ENCODE measurements around the gene VAV3. TPM values are rescaled to one million over a fixed set of nuclear protein-coding genes. Genes with fewer than 3 reads are reported as not detected.

VAV3 gene
- total and polyA plus RNA-seq, 2 donors = 7.9 to 15.8 TPM

DNA sequence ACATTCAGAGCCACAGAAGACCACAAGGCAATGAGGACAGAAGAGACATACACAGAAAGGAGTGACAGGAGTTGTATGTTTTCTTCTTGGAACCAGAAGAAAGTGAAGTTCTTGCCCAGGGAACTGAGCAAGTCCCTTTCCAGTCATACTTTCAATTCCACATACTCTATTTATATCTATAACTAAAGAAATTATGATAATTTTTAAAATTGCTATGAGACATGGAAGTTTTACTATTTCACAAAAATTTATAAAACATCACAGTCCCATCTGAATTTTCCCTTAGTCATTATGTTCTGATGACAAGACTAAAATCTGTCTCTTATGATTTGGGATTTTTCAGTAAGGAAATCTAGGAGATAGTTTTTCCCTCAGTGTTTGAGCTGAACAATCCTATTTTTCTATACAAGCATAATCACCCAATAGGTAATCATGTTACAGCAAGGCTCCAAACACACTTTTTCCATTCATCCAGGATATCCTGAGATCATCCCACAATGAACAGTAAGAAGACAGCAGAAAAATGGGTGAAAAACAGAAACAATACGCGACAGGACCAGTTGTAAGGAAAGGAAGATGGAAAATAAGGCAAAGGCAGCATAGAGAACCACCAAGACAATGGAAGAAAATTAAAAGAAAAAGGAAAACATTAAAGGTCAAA lies 154.6 kb downstream of the VAV3 start:
- no peak for DNase-seq (ENCODE audit: low read depth in 6 of 9, low spot score in 9 of 9)
- H3K36me3 ChIP-seq (ENCODE audit: control insufficient read depth in 2 of 2, insufficient read depth in 2 of 2, low read length in 1 of 2) = no peaks in the 10 kb centered on the region

DNA sequence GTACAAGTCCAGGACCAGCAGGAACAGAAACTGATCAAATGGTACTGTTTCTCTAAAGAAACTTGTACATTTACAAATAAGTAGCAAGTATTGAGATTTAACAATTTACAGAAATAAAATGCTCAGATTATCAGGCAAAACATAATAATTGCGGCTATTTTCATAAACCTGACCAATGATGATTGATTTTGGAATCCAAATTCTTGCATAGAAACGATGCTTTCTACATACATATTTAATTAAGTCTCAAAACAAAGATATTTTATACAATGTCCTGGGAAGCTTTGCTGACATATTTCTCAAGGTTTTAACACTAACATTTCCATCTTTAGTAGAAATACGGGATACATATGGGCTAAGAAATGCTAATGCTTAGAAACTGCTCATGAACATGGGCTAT lies 157.1 kb downstream of the VAV3 start:
- H3K27ac ChIP-seq (ENCODE audit: low read depth in 1 of 2, low read length in 1 of 2) = no peak overlapping the region
- DNase-seq (ENCODE audit: low read depth in 6 of 9, low spot score in 9 of 9) = no peak
- no peak overlapping the region for H3K4me3 ChIP-seq (ENCODE audit: low read length in 2 of 2)
- H3K4me1 ChIP-seq (ENCODE audit: control insufficient read depth in 2 of 2, insufficient read depth in 2 of 2, low read length in 2 of 2) = peaks cover 6 to 11% of the 10 kb centered on the region in 2 donors
- no peaks in the 10 kb centered on the region for H3K27me3 ChIP-seq (ENCODE audit: control insufficient read depth in 2 of 2, insufficient read depth in 1 of 2, low read length in 1 of 2)
- no peaks in the 10 kb centered on the region for H3K36me3 ChIP-seq (ENCODE audit: control insufficient read depth in 2 of 2, insufficient read depth in 2 of 2, low read length in 1 of 2)
- no peaks in the 10 kb centered on the region for H3K9me3 ChIP-seq (ENCODE audit: control insufficient read depth in 2 of 2, insufficient read depth in 1 of 2, low read length in 1 of 2)
- 97% methylated on average over 3 of the region's 3 CpGs for WGBS

More for the DNA sequence above, 154.6 kb downstream of the VAV3 start:
- no peak overlapping the region for H3K27ac ChIP-seq (ENCODE audit: low read depth in 1 of 2, low read length in 1 of 2)
- peaks cover 6 to 11% of the 10 kb centered on the region in 2 donors for H3K4me1 ChIP-seq (ENCODE audit: control insufficient read depth in 2 of 2, insufficient read depth in 2 of 2, low read length in 2 of 2)
- H3K4me3 ChIP-seq (ENCODE audit: low read length in 2 of 2) = no peak overlapping the region
- no peaks in the 10 kb centered on the region for H3K9me3 ChIP-seq (ENCODE audit: control insufficient read depth in 2 of 2, insufficient read depth in 1 of 2, low read length in 1 of 2)
- H3K27me3 ChIP-seq (ENCODE audit: control insufficient read depth in 2 of 2, insufficient read depth in 1 of 2, low read length in 1 of 2) = no peaks in the 10 kb centered on the region
- 98% methylated on average over 2 of the region's 2 CpGs for WGBS

DNA sequence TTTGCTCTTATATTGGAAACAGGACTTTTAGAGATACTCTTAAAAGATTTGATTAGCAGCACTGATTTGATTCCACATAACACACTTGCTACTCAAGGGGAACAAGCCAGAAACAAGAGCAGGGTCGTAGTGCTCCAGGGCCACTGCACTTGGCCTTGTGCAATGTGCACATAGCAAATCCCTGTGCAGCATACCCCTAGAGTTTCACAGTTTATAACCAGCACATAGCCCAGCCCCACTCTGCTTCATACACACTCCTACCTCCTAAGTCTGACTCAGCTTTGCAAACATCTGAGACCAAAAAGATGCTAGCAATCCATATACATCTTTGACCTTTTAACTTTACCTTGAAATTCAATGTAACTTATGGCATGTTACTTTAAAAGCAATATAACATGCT lies 157.6 kb downstream of the VAV3 start:
- no peaks in the 10 kb centered on the region for H3K9me3 ChIP-seq (ENCODE audit: control insufficient read depth in 2 of 2, insufficient read depth in 1 of 2, low read length in 1 of 2)
- 89% methylated on average over 1 of the region's 1 CpG for WGBS
- peaks cover 6 to 11% of the 10 kb centered on the region in 2 donors for H3K4me1 ChIP-seq (ENCODE audit: control insufficient read depth in 2 of 2, insufficient read depth in 2 of 2, low read length in 2 of 2)
- no peak overlapping the region for H3K4me3 ChIP-seq (ENCODE audit: low read length in 2 of 2)
- H3K36me3 ChIP-seq (ENCODE audit: control insufficient read depth in 2 of 2, insufficient read depth in 2 of 2, low read length in 1 of 2) = no peaks in the 10 kb centered on the region
- no peak overlapping the region for H3K27ac ChIP-seq (ENCODE audit: low read depth in 1 of 2, low read length in 1 of 2)
- no peaks in the 10 kb centered on the region for H3K27me3 ChIP-seq (ENCODE audit: control insufficient read depth in 2 of 2, insufficient read depth in 1 of 2, low read length in 1 of 2)
- DNase-seq (ENCODE audit: low read depth in 6 of 9, low spot score in 9 of 9) = no peak

DNA sequence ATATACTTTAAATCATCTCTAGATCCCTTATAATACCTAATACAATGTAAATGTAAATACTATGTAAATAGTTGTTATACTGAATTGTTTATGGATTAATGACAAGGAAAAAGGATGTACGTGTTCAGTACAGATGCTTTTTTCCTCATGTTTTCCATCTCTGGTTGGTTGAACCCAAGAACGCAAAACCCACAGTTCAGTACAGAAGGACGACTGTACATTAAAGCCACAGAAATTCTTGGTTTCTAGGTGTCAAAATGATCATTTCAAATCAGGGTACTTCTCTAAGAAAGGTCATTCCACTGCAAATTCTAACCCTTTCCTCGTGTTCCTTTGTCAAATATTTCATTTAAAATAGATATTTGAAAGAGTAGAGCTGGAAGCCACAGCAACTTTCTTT lies 158.1 kb downstream of the VAV3 start:
- Histone ChIP-seq H3K9me3 (ENCODE audit: control insufficient read depth in 2 of 2, insufficient read depth in 1 of 2, low read length in 1 of 2) (no peaks in the 10 kb centered on the region), H3K4me3 (ENCODE audit: low read length in 2 of 2) (no peak overlapping the region), H3K36me3 (ENCODE audit: control insufficient read depth in 2 of 2, insufficient read depth in 2 of 2, low read length in 1 of 2) (no peaks in the 10 kb centered on the region), H3K27ac (ENCODE audit: low read depth in 1 of 2, low read length in 1 of 2) (no peak overlapping the region), H3K4me1 (ENCODE audit: control insufficient read depth in 2 of 2, insufficient read depth in 2 of 2, low read length in 2 of 2) (peaks cover 6 to 11% of the 10 kb centered on the region in 2 donors), H3K27me3 (ENCODE audit: control insufficient read depth in 2 of 2, insufficient read depth in 1 of 2, low read length in 1 of 2) (no peaks in the 10 kb centered on the region)
- WGBS = 98% methylated on average over 4 of the region's 4 CpGs
- no peak for DNase-seq (ENCODE audit: low read depth in 6 of 9, low spot score in 9 of 9)

DNA sequence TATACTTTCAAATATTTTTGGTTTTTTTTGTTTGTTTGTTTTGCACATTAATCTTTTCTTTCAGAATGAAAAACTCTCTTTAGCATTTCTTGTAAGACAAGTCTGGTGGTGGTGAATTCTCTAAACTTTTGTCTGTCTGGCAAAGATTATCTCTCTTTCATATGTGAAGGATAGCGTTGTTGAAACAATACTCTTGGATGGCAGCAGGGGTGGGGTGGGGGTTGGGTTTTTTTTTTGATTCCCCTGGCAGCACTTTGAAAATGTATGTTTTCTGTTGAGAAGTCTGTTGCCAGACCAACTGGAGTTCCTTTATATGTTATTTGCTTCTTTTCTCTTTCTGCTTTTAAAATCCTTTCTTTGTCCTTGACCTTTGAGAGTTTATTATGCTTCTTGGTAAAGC lies 160.2 kb downstream of the VAV3 start:
- WGBS = 36% methylated on average over 1 of the region's 1 CpG
- peak in 1 of 9 donors; percentile 60 for DNase-seq (ENCODE audit: low read depth in 6 of 9, low spot score in 9 of 9)
- no peaks in the 10 kb centered on the region for H3K27me3 ChIP-seq (ENCODE audit: control insufficient read depth in 2 of 2, insufficient read depth in 1 of 2, low read length in 1 of 2)
- peaks cover 6 to 11% of the 10 kb centered on the region in 2 donors for H3K4me1 ChIP-seq (ENCODE audit: control insufficient read depth in 2 of 2, insufficient read depth in 2 of 2, low read length in 2 of 2)
- H3K9me3 ChIP-seq (ENCODE audit: control insufficient read depth in 2 of 2, insufficient read depth in 1 of 2, low read length in 1 of 2) = no peaks in the 10 kb centered on the region
- H3K27ac ChIP-seq (ENCODE audit: low read depth in 1 of 2, low read length in 1 of 2) = peak overlapping the region in 1 of 2 donors; percentile 21
- peak overlapping the region in 1 of 2 donors; percentile 1 for H3K4me3 ChIP-seq (ENCODE audit: low read length in 2 of 2)
- H3K36me3 ChIP-seq (ENCODE audit: control insufficient read depth in 2 of 2, insufficient read depth in 2 of 2, low read length in 1 of 2) = no peaks in the 10 kb centered on the region

DNA sequence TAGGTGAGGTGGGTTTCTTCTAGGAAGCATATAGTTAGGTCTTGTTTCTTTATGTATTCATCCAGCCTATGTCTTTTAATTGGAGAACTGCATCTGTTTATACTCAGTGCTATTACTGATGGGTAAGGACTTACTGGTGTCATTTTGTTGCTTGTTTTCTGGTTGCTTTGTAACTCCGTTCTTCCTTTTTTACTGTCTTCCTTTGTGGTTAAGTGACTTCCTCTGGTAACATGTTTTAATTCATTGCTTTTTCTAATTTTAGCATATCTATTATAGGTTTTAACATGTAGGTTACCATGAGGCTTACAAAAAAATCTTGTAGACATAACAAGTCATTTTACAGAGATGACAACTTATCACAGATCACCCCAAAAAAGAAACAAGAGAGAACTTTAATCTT lies 160.8 kb downstream of the VAV3 start:
- Histone ChIP-seq H3K4me3 (ENCODE audit: low read length in 2 of 2) (no peak overlapping the region), H3K36me3 (ENCODE audit: control insufficient read depth in 2 of 2, insufficient read depth in 2 of 2, low read length in 1 of 2) (no peaks in the 10 kb centered on the region), H3K27me3 (ENCODE audit: control insufficient read depth in 2 of 2, insufficient read depth in 1 of 2, low read length in 1 of 2) (no peaks in the 10 kb centered on the region), H3K27ac (ENCODE audit: low read depth in 1 of 2, low read length in 1 of 2) (peak overlapping the region in 1 of 2 donors; percentile 21), H3K9me3 (ENCODE audit: control insufficient read depth in 2 of 2, insufficient read depth in 1 of 2, low read length in 1 of 2) (no peaks in the 10 kb centered on the region), H3K4me1 (ENCODE audit: control insufficient read depth in 2 of 2, insufficient read depth in 2 of 2, low read length in 2 of 2) (peaks cover 6 to 11% of the 10 kb centered on the region in 2 donors)
- WGBS = 1% methylated on average over 1 of the region's 1 CpG
- peak in 4 of 9 donors; percentile 37 to 77 (median 54) for DNase-seq (ENCODE audit: low read depth in 6 of 9, low spot score in 9 of 9)

DNA sequence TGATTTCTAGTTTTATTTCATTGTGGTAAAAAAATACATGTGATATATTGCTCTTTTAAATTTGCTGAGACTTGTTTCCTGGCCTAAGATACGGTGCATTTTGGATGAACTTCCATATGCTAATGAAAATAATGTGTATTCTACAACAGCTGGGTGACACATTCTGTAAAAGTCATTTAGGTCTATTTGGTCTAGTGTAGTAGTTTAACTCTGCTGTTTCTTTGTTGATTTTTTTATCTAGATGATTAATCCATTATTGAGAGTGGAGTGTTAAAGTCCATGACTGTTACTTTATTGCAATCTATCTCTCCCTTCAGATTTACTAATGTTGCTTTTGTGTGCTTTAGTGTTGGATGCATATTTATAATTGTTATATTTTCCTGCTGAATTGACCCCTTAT lies 161.4 kb downstream of the VAV3 start:
- Histone ChIP-seq H3K27ac (ENCODE audit: low read depth in 1 of 2, low read length in 1 of 2) (no peak overlapping the region), H3K36me3 (ENCODE audit: control insufficient read depth in 2 of 2, insufficient read depth in 2 of 2, low read length in 1 of 2) (no peaks in the 10 kb centered on the region), H3K4me1 (ENCODE audit: control insufficient read depth in 2 of 2, insufficient read depth in 2 of 2, low read length in 2 of 2) (peaks cover 6 to 11% of the 10 kb centered on the region in 2 donors), H3K27me3 (ENCODE audit: control insufficient read depth in 2 of 2, insufficient read depth in 1 of 2, low read length in 1 of 2) (no peaks in the 10 kb centered on the region), H3K4me3 (ENCODE audit: low read length in 2 of 2) (no peak overlapping the region), H3K9me3 (ENCODE audit: control insufficient read depth in 2 of 2, insufficient read depth in 1 of 2, low read length in 1 of 2) (no peaks in the 10 kb centered on the region)
- 39% methylated on average over 1 of the region's 1 CpG for whole genome bisulfite sequencing
- DNase-seq (ENCODE audit: low read depth in 6 of 9, low spot score in 9 of 9) = no peak

DNA sequence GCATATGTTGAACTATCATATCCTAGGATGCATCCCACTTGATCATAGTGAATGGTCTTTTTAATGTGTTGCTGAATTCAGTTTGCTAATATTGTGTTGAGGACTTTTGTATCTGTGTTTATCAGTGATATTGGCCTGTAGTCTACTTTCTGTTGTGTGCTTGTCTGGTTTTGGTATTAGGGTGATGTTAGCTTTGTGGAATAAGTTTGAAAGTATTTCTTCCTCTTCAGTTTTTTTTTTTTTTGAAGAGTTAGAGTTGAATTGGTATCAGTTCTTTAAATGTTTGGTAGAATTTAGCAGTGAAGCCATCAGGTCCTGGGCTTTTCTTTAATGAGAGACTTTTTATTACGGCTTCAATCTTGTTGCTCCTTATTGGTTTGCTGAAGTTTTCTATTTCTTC lies 162.3 kb downstream of the VAV3 start:
- Histone ChIP-seq H3K27ac (ENCODE audit: low read depth in 1 of 2, low read length in 1 of 2) (no peak overlapping the region), H3K4me1 (ENCODE audit: control insufficient read depth in 2 of 2, insufficient read depth in 2 of 2, low read length in 2 of 2) (peaks cover 6 to 11% of the 10 kb centered on the region in 2 donors), H3K27me3 (ENCODE audit: control insufficient read depth in 2 of 2, insufficient read depth in 1 of 2, low read length in 1 of 2) (no peaks in the 10 kb centered on the region), H3K36me3 (ENCODE audit: control insufficient read depth in 2 of 2, insufficient read depth in 2 of 2, low read length in 1 of 2) (no peaks in the 10 kb centered on the region), H3K9me3 (ENCODE audit: control insufficient read depth in 2 of 2, insufficient read depth in 1 of 2, low read length in 1 of 2) (no peaks in the 10 kb centered on the region), H3K4me3 (ENCODE audit: low read length in 2 of 2) (no peak overlapping the region)
- 91% methylated on average over 1 of the region's 1 CpG for WGBS
- DNase-seq (ENCODE audit: low read depth in 6 of 9, low spot score in 9 of 9) = no peak

DNA sequence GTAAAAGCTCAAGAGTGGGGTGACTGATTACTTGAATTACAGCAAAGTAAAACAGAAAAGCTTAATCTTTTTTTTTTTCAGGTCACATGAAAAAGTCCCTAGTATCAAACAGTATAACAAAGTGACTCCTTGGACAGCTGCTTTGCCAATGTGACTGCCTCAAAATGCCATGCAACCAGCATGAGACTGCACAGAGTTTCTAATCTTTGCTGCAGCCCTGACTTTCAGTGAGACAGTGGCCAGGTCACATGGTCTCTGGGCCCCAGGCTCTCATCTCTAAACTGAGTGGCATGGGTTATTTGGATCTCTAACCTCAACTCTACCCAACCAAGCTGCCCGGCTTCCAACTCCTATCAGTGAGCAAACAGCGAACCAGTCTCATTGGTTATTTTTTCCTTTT lies 169.0 kb downstream of the VAV3 start:
- Histone ChIP-seq H3K9me3 (ENCODE audit: control insufficient read depth in 2 of 2, insufficient read depth in 1 of 2, low read length in 1 of 2) (no peaks in the 10 kb centered on the region), H3K4me1 (ENCODE audit: control insufficient read depth in 2 of 2, insufficient read depth in 2 of 2, low read length in 2 of 2) (peaks cover 0 to 17% of the 10 kb centered on the region in 2 donors), H3K36me3 (ENCODE audit: control insufficient read depth in 2 of 2, insufficient read depth in 2 of 2, low read length in 1 of 2) (no peaks in the 10 kb centered on the region), H3K27ac (ENCODE audit: low read depth in 1 of 2, low read length in 1 of 2) (no peak overlapping the region), H3K27me3 (ENCODE audit: control insufficient read depth in 2 of 2, insufficient read depth in 1 of 2, low read length in 1 of 2) (no peaks in the 10 kb centered on the region), H3K4me3 (ENCODE audit: low read length in 2 of 2) (no peak overlapping the region)
- WGBS = 89% methylated on average over 2 of the region's 2 CpGs
- DNase-seq (ENCODE audit: low read depth in 6 of 9, low spot score in 9 of 9) = no peak

Measured in thymus (tissue), 11 donors.